ENCODE measurements around the gene FH. TPM values are rescaled to one million over a fixed set of nuclear protein-coding genes. Genes with fewer than 3 reads are reported as not detected.

Gene FH
- total and polyA plus RNA-seq, 12 donors, result 169 to 268 (median 253) TPM

DNA sequence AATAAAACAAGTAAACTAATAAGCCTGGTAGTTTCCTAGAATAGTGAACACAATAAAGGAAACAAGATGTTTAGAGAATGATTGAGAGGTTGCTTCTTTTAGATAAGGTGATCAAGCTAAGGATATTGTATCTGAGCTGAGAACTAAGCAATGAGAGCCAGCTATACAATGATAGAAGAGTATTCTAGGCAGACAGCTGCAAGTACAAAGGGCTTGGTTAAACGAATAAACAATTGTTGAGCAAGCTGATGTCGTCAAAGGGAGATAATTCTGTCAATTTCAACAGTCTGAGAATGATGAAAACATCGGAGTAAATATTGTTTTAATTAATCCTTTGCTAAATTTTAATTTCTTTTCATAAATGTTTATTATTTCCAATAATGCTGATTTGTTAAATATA, 5.5 kb upstream of the FH start:
- Histone ChIP-seq H3K4me1 (peaks cover 0 to 7% (median 0%) of the 10 kb centered on the region in 9 donors), H3K27ac (no peak overlapping the region), H3K9me3 (no peaks in the 10 kb centered on the region), H3K36me3 (no peaks in the 10 kb centered on the region), H3K27me3 (peaks cover 0 to 45% (median 20%) of the 10 kb centered on the region in 7 donors), H3K4me3 (no peak overlapping the region)
- TF ChIP-seq, protein P1, sequence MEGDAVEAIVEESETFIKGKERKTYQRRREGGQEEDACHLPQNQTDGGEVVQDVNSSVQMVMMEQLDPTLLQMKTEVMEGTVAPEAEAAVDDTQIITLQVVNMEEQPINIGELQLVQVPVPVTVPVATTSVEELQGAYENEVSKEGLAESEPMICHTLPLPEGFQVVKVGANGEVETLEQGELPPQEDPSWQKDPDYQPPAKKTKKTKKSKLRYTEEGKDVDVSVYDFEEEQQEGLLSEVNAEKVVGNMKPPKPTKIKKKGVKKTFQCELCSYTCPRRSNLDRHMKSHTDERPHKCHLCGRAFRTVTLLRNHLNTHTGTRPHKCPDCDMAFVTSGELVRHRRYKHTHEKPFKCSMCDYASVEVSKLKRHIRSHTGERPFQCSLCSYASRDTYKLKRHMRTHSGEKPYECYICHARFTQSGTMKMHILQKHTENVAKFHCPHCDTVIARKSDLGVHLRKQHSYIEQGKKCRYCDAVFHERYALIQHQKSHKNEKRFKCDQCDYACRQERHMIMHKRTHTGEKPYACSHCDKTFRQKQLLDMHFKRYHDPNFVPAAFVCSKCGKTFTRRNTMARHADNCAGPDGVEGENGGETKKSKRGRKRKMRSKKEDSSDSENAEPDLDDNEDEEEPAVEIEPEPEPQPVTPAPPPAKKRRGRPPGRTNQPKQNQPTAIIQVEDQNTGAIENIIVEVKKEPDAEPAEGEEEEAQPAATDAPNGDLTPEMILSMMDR (IDR thresholded peaks at IDR 0.05), result no peak
- ATAC-seq (no peak), DNase-seq (no peak)
- intact Hi-C loops (cut with DNase I), result loop anchor here in 1 of 10 donors (10.0 kb wide), 1 partner anchor 320 kb away; the partner anchor contains the start of gene EXO1
- 62 to 66% methylated on average over 3 of the region's 3 CpGs for WGBS, 2 donors

DNA sequence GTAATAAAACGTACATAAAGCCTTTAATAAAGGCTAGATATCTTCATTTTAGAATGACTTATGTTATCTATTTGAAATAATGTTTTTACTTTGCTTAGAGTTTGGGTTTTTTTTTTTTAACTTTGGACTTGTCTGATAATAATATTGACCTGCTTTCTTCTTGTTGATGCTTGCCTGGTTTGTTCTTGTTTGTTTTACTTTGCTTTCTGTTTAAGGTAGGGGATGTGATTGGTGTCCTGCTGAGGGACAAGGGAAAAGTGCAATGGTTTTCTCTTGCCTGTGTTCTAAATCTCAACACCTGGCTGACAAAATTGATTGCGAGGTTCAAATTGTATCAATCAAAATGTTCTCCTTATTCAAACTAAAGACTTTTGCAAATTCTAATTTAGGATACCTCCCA, 2.2 kb upstream of the FH start:
- no peak for ATAC-seq
- TF ChIP-seq, protein P1 (IDR thresholded peaks at IDR 0.05), result no peak
- peaks cover 0 to 41% (median 15%) of the 10 kb centered on the region in 7 donors for H3K27me3 ChIP-seq
- peaks cover 0 to 32% (median 20%) of the 10 kb centered on the region in 9 donors for H3K4me1 ChIP-seq
- H3K9me3 ChIP-seq, result no peaks in the 10 kb centered on the region
- WGBS, 2 donors, result 87 to 95% methylated on average over 2 of the region's 2 CpGs
- H3K27ac ChIP-seq, result no peak overlapping the region
- intact Hi-C loops (cut with DNase I), result loop anchor here in 1 of 10 donors (10.0 kb wide), 1 partner anchor 323 kb away; the partner anchor contains the start of gene EXO1
- DNase-seq, result no peak
- peaks cover 0 to 3% (median 0%) of the 10 kb centered on the region in 9 donors for H3K36me3 ChIP-seq
- no peak overlapping the region for H3K4me3 ChIP-seq

DNA sequence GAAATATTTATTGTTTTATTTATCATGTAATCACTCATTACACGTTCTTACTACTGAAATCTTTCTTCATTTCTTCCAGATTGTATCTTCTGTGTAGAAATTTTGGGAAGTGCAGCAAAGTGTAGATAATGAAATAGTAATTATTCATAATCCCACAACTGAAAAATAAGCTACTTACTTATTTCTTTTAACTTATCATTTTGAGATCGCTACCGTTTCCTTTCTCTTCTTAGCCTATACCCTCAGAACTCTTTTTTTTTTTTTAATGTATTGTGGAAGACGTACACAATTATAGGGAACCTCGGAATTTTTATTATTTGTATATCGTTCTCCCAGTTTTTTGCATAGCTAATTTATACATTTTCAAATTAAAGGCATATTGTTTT, 518 bp upstream of the FH start:
- WGBS, 2 donors, result 16 to 20% methylated on average over 6 of the region's 6 CpGs
- Histone ChIP-seq H3K27me3 (peaks cover 0 to 32% (median 0%) of the 10 kb centered on the region in 7 donors), H3K9me3 (no peaks in the 10 kb centered on the region), H3K4me1 (peaks cover 0 to 32% (median 21%) of the 10 kb centered on the region in 9 donors), H3K36me3 (peaks cover 0 to 20% (median 9%) of the 10 kb centered on the region in 9 donors), H3K27ac (peak overlapping the region in 8 of 10 donors; percentile 58 to 94 (median 90)), H3K4me3 (peak overlapping the region in 9 of 10 donors; percentile 67 to 97 (median 88))
- DNase-seq, result no peak
- no peak for ATAC-seq
- intact Hi-C loops (cut with DNase I), result loop anchor here in 1 of 10 donors (10.0 kb wide), 1 partner anchor 325 kb away; the partner anchor contains the start of gene EXO1
- TF ChIP-seq, protein P1 (IDR thresholded peaks at IDR 0.05), result no peak

DNA sequence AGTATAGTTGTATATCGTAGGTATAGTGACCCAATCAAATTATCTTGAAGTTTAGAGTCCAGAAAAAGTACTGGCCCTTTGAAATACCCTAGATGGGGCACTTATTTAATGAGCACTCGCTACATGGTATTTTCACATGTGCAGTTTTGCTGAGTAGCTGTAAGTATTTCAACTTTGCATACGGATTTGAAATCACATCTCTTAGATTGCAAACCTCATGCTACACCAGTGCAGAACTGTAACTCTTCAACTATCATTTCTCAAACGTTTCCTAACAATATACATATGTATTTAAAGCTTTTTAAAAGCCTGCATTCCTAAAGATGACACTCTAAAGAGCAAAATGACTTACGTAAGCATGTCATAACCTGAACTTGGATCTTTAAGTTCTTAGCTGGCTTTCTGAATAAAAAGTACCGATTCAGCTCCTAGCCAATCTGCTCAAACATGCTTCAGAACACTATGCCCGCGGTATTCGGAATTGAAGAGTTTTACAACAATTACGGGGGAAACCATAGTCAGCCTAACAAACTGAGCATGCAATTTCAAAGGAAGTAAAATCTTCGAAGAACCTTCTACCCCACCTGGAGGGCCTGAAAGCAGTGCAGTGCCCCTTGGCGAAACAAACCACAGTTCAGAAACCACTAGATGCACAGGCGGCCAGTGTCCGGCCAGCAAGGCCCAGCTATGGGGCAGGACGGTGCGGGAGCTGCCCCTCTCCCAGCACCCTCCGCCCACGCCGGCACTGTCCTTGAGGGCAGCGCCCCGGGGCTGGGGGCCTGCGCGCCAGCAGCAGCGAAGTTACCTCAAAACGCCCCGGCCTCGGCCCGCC, 863 bp downstream of the FH start:
- Histone ChIP-seq H3K36me3 (peaks cover 0 to 32% (median 9%) of the 10 kb centered on the region in 9 donors), H3K9me3 (no peaks in the 10 kb centered on the region), H3K27me3 (peaks cover 0 to 24% (median 0%) of the 10 kb centered on the region in 7 donors), H3K4me3 (peak overlapping the region; percentile 67 to 97 (median 87)), H3K27ac (peak overlapping the region; percentile 83 to 95 (median 93)), H3K4me1 (peaks cover 0 to 36% (median 21%) of the 10 kb centered on the region in 9 donors)
- ATAC-seq (peak; percentile 27 to 83 (median 48)), DNase-seq (peak in 1 of 2 donors; percentile 16)
- intact Hi-C loops (cut with DNase I), result loop anchor here in 1 of 10 donors (5.0 kb wide), 1 partner anchor 124 kb away; the partner anchor contains the start of genes CHML and OPN3
- TF ChIP-seq, protein P1 (IDR thresholded peaks at IDR 0.05), result no peak
- 3 to 4% methylated on average over 28 of the region's 28 CpGs for WGBS, 2 donors

Data from heart right ventricle (tissue), 16 donors.